Renal cortex interstitium (tissue), 11 donors: ENCODE results near the gene CFAP74. TPM values are rescaled to one million over a fixed set of nuclear protein-coding genes. Genes with fewer than 3 reads are reported as not detected.
"Not testable (repeated sequence)": the region's sequence is repeated elsewhere in the genome, so short reads cannot be mapped to it uniquely, and the experiment has no call there.

Experiments used
- DNase-seq, 11 donors: peaks; one replicate each; pipeline ENCODE4 v3.0.0-alpha.2; 2013; ENCODE audit warnings: low read depth in 9 of 11, low spot score in 4 of 11; ENCODE audit errors: extremely low read depth in 1 of 11
- polyA plus RNA-seq, 3 donors: library from polyadenylated mRNA; unstranded; fragments of 120-200 nt; gene quantifications; one replicate each; pipeline ENCODE4 v1.2.1, GENCODE V29; 2013; ENCODE audit not compliant: insufficient read length in 3 of 3

Gene CFAP74
- polyA plus RNA-seq, 3 donors, result 0.52 to 1.2 (median 0.96) TPM

GRCh38 chr1:1942753-1943656, 60.6 kb downstream of the CFAP74 start:
- DNase-seq, result no peak

GRCh38 chr1:1941868-1942752, 61.5 kb downstream of the CFAP74 start:
- DNase-seq, result no peak

GRCh38 chr1:1941211-1941841, 62.3 kb downstream of the CFAP74 start:
- no peak for DNase-seq

DNA sequence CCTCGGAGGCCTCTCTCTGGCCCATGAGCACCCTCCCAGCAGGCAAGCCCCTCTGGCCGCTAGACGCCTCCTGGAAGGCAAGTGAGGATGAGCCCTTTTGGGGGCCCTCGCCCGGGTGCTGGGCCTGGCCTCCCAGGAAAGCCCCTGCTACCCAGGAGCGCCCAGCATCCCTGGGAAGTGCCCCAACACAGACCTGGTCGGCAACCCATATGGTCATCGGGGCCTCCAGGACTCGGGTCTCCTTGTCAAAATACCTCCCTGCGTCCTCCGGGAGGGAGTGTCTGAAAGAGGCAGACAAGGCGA, 63.5 kb downstream of the CFAP74 start:
- no peak for DNase-seq

DNA sequence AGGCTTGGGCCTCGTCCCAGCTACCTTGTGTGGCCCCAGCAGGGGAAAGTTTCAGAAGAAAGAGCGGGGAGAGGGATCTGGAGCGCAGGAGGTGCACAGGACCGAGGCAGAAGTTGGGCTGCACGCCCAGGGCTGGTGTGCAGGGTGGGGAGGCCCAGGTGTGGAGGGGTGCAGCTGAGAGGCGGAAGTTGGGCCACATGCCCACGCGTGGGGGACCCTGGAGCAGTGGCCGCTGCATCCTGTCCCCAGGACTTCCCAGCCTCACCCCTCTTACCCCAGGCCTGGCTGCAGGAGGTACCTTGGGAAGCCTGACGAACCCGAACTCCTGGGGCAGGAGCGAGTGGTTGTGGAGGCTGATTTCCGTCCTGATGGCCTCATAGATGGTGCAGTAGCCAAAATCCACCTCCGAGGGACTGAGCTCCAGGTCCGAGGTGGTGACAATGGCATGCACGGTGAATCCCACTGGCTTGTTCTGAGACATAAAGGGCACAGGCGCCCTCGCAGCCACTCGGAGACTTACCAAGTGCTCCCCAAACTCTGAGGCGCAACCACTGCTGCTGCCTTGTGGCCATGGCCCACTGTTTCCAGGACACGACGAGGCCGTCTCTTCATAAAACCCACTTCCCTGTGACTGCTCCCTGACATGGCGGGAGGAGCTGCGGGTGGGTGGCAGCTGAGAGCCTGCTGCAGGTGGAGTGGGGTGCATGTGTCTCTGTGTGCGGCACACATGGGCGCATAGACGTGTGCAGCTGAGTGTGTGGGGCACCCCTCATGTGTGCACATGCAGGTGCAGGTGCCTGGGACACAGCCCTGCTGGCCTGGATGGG, 64.1 kb downstream of the CFAP74 start:
- no peak for DNase-seq

GRCh38 chr1:1938613-1939295, 64.8 kb downstream of the CFAP74 start:
- no peak for DNase-seq

- no peak for DNase-seq
These were observed 65.4 kb downstream of the CFAP74 start for GRCh38 chr1:1938276-1938573.

DNA sequence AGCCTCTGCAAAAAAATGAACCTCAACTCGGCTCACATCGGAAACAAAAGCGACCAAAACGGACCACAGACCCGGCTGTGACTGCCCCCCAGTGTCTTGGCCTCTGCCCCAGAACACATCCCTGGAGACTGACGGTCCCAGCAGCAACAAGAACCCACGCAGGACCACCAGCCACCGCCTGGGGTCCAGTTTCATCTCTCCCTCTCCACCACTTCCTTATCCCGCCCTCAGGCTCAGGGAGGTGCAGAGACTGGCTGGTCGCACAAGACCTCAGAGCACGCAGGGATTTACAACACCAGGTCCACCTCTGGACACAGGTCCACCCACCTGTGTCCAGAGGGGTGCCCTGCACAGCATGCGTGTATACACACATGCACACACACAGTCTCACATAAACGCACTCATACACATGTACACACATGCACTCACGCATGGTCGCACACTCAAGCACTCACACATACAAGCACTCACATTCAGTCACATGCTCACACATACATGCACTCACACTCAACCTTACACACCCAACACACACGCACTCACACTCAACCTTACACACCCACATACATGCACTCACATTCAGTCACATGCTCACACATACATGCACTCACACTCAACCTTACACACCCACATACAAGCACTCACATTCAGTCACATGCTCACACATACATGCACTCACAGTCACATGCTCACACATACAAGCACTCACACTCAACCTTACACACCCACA, 65.9 kb downstream of the CFAP74 start:
- DNase-seq, result no peak

GRCh38 chr1:1937061-1937460, 66.5 kb downstream of the CFAP74 start:
- DNase-seq, result no peak

- DNase-seq, result not testable (repeated sequence)
These were observed 68.7 kb downstream of the CFAP74 start for GRCh38 chr1:1934848-1935247.

DNA sequence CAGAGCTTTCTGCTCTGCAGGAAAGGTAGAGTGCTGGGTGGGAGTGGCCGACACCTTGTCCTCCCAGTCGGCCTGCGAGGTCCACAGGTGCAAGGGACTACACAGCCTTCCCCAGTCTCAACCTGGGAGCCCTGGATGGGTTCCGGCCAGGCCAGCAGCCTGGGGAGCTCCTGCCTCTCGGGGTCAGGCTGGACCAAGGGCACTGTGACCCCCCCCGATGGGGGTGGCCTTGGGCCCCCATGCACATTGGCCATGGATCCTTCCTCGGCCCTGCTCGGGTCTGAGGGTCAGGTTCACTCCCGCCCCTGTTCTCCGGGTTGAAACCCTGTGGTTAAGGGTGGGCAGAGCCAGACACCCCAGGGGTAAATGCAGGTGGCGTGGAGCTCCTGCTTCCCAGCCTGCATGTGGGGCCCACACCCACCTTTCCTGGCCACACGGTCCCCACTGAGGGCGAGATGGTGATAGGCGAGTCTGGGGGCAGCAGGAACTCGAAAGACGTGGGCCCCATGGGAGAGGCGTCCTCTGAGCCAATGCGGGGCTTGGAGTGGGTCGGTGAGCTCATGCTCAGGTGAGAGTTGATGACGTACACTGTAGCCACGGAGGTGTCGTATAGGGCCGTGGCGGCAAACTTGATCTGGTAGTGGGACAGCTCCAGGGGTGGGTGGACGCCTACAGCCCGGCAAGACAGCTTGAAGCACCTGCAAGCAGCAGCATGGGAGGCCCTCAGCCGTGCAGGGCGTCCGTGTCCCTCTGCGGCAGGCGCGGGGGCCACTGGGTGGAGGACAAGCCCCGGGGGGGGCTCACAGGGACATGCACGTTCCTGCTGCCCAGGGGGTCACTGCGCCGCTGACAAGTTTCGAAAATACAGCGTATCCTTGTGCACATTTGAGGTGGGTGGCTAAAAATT, 73.7 kb downstream of the CFAP74 start:
- no peak for DNase-seq

DNA sequence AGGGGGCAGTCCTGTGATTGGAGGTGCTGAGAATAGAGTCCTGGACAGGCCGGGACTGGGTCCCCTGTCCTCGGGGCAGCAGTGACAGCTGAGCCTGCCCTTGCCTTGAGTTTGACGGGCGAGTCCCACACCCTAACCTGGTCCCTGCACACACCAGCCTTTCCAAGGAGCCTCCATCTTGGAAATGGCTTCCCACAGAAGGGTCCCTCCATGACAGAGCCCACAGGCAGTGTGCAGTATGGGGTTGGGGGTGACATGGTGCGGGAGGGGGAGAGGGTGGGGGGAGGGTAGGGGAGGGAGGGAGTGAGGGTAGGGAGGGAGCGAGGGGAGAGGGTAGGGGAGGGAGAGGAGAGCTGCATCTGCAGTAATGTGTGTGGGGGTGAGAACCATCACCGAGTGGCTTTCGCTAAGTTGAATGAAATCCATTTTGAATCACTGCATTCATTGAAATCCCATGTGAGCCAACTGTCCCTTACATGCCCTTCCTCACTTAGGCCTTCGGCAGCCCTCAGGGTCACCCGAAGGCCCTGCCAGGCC, 74.4 kb downstream of the CFAP74 start:
- DNase-seq, result no peak

DNA sequence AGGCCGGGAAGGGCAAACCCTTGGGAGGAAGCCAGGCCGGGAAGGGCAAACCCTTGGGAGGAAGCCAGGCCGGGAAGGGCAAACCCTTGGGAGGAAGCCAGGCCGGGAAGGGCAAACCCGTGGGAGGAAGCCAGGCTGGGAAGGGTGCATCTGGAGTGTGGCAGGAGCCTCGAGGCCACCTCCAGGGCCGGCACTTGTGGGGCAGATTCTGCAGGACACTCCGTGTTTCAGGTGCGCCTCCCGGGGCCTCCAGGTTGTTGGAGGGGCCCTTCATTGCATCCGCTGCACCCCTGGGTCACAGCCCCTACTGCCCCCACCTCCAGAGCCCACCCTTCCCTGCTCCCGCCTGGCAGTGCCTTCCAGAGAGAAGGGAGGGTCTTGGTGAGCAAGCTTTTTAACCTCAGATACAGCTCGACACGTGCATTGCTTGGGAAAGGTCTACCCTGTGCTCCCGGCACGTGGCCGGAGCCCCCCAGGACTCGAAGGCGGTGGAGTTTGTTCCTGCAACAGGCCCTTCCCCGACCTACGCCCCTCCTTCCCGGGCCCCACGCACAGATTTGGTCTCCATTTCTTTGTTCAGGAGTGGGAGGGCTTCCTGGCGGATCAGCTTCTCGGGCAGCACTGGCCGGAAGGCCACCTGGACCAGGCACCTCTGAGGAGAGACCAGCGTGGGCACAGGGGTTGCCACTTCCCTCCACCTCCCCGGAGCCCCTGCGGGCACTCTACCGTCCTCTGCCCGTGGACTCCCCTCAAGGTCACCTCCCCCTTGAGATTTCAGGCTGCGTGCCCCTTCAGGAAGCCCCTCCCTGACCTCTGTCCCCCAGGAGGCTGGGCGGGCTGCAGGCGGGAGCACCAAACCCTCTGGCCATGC, 75.1 kb downstream of the CFAP74 start:
- DNase-seq, result no peak

DNA sequence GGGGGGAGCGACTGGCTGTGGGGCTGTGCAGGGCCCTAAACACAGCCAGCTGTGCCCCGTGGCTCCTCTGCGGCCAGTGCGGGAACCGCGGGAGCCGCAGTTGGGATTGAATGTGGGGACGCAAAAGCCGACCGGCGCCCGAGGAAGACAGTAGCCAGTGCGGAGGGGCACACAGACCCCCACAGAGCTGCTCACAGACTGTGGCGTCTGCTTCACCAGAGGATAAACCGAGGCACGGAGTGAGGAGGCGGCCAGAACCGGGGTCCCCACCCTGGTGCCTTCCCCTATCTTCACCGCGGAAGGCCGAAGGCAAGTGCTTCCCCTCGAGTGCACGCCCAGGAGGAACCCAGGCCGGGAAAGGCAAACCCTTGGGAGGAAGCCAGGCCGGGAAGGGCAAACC, 75.8 kb downstream of the CFAP74 start:
- no peak for DNase-seq

DNA sequence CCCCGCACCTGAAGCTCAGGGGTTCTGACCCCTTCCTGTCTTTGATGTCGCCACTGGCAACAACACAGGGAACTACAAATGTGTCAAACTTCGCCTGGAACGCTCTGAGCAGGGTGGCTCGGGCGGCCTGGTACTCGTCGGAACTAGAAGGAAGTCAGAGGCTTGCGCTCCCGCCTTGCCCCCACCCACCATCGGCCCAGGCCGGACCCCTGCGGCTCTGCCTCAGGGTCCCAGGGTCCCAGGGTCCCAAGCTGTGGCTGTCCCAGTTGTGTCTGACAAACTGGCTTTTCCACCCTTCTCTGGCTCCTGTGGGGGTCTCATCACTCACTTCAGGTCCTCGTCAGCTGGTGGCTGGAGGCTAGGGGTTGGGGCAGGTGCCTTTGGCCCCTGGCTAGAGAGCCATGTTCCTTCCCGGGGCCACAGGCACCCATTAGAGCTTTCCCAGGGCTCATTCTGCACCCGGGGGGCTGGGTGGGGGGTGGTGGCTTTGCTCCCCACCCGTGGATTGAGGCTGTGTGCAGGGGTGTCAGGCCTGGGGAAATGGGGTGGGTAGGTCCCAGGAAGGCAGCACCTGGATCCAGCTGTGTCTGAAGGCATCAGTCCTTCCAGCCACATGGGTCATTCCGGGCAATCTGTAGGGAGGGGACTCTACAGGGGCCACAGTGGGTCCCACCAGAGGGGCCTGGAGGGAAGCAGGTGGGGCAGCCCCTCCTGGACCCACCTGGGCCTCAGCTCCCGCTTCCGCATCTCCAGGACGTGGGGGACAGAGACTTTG, 76.5 kb downstream of the CFAP74 start:
- no peak for DNase-seq
